GM23338 (cell line): ENCODE measurements around the gene NRAS. TPM values are rescaled to one million over a fixed set of nuclear protein-coding genes. Genes with fewer than 3 reads are reported as not detected.

Experiments
- ATAC-seq: fragments of 200-7000 bp; cut with Tn5 transposase; 3 replicates; pipeline ENCODE4 v1.9.1; 2020
- DNase-seq: peaks from one replicate; pipeline ENCODE4 v3.0.0-alpha.2; 2015; ENCODE audit warnings: low spot score
- H2AFZ ChIP-seq: fragments of 200-600 bp; sonication (generic); 2 replicates; pipeline ENCODE4 v1.8.0; 2016; ENCODE audit warnings: antibody characterized with exemption, mild to moderate bottlenecking, moderate library complexity
- H3F3A ChIP-seq: fragments of 200-600 bp; sonication (generic); replicated peaks from 2 replicates; pipeline ENCODE4 v1.8.0; 2017; ENCODE audit warnings: antibody characterized with exemption, mixed run types, low read depth
- H3K27ac ChIP-seq: fragments of 200-600 bp; sonication (generic); 2 replicates; pipeline ENCODE4 v1.6.1; 2016; ENCODE audit warnings: low read depth
- H3K27me3 ChIP-seq: fragments of 200-600 bp; sonication (generic); 2 replicates; pipeline ENCODE4 v1.8.0; 2016; ENCODE audit warnings: mild to moderate bottlenecking, mixed run types, moderate library complexity; ENCODE audit not compliant: insufficient read depth
- H3K36me3 ChIP-seq: fragments of 200-600 bp; sonication (generic); 2 replicates; pipeline ENCODE4 v1.8.0; 2016; ENCODE audit warnings: mild to moderate bottlenecking; ENCODE audit not compliant: insufficient read depth
- H3K4me1 ChIP-seq: fragments of 200-600 bp; sonication (generic); 2 replicates; pipeline ENCODE4 v1.8.0; 2016; ENCODE audit warnings: mild to moderate bottlenecking, moderate library complexity; ENCODE audit not compliant: insufficient read depth
- H3K4me2 ChIP-seq: fragments of 200-600 bp; sonication (generic); 2 replicates; pipeline ENCODE4 v1.7.1; 2017; ENCODE audit warnings: mixed run types
- H3K4me3 ChIP-seq: fragments of 200-600 bp; sonication (generic); 2 replicates; pipeline ENCODE4 v1.6.1; 2016; ENCODE audit warnings: mixed run types
- H3K79me2 ChIP-seq: fragments of 200-600 bp; sonication (generic); replicated peaks from 2 replicates; pipeline ENCODE4 v1.8.0; 2017; ENCODE audit warnings: mild to moderate bottlenecking; ENCODE audit not compliant: insufficient read depth
- H3K9me2 ChIP-seq: fragments of 200-600 bp; sonication (generic); 2 replicates; pipeline ENCODE4 v1.8.0; 2017; ENCODE audit not compliant: insufficient read depth
- H4K20me1 ChIP-seq: fragments of 200-600 bp; sonication (generic); replicated peaks from 2 replicates; pipeline ENCODE4 v1.8.0; 2017; ENCODE audit warnings: mild to moderate bottlenecking; ENCODE audit not compliant: insufficient read depth
- H3K27ac Mint-ChIP-seq: 2 replicates; pipeline ENCODE4 v1.8.0; 2020; ENCODE audit warnings: inconsistent platforms, mild to moderate bottlenecking, moderate library complexity, mixed read lengths
- H3K27me3 Mint-ChIP-seq: 3 replicates; pipeline ENCODE4 v1.8.0; 2022; ENCODE audit warnings: low read depth, mild to moderate bottlenecking, moderate library complexity, mixed read lengths, inconsistent platforms; ENCODE audit not compliant: insufficient read depth, poor library complexity
- H3K36me3 Mint-ChIP-seq: 3 replicates; pipeline ENCODE4 v1.8.0; 2021; ENCODE audit warnings: low read depth, mild to moderate bottlenecking, inconsistent platforms, moderate library complexity, mixed read lengths
- H3K4me1 Mint-ChIP-seq: 3 replicates; pipeline ENCODE4 v1.8.0; 2020; ENCODE audit warnings: mild to moderate bottlenecking, inconsistent platforms, mixed read lengths
- H3K4me3 Mint-ChIP-seq: 3 replicates; pipeline ENCODE4 v1.8.0; 2021; ENCODE audit warnings: moderate library complexity, mild to moderate bottlenecking, inconsistent platforms, mixed read lengths
- H3K9me3 Mint-ChIP-seq: 3 replicates; pipeline ENCODE4 v1.8.0; 2020; ENCODE audit warnings: moderate library complexity, mild to moderate bottlenecking, inconsistent platforms, mixed read lengths
- CREB1 ChIP-seq: fragments of 250-450 bp; sonication (Bioruptor Pico); IDR thresholded peaks from 2 replicates; pipeline ENCODE4 v1.5.0; 2020; ENCODE audit warnings: low read depth, mild to moderate bottlenecking, moderate library complexity
- EZH2 ChIP-seq: fragments of 200-600 bp; sonication (generic); IDR thresholded peaks from one replicate; pipeline ENCODE4 v1.8.0; 2017; ENCODE audit warnings: antibody characterized with exemption, mild to moderate bottlenecking, low read depth; ENCODE audit not compliant: unreplicated experiment
- EZH2phosphoT487 ChIP-seq: fragments of 200-600 bp; sonication (generic); IDR thresholded peaks from one replicate; pipeline ENCODE4 v1.8.1; 2018; ENCODE audit warnings: antibody characterized with exemption; ENCODE audit not compliant: unreplicated experiment
- JUNB ChIP-seq: IDR thresholded peaks from one replicate; pipeline ENCODE4 v1.6.1; 2016; ENCODE audit warnings: antibody characterized with exemption; ENCODE audit not compliant: unreplicated experiment
- NANOG ChIP-seq: IDR thresholded peaks from 2 replicates; pipeline ENCODE4 v1.6.1; 2016; ENCODE audit warnings: antibody characterized with exemption, borderline replicate concordance
- POLR2AphosphoS5 ChIP-seq: IDR thresholded peaks from 2 replicates; pipeline ENCODE4 v1.6.1; 2016; ENCODE audit warnings: antibody characterized with exemption, low read depth
- STAT1 ChIP-seq: IDR thresholded peaks from one replicate; pipeline ENCODE4 v1.6.1; 2016; ENCODE audit warnings: antibody characterized with exemption; ENCODE audit not compliant: unreplicated experiment
- ZNF114 ChIP-seq: fragments of 250-450 bp; sonication (Bioruptor Pico); IDR thresholded peaks from 2 replicates; pipeline ENCODE4 v1.5.0; 2020; ENCODE audit warnings: mild to moderate bottlenecking, moderate library complexity
- polyA plus RNA-seq: library from polyadenylated mRNA; unstranded; fragments of >200 nt; fragmentation: Nextera tagmentation; extraction: Ambion mirVana; gene quantifications from 2 replicates; pipeline ENCODE4 v1.2.1, GENCODE V29; 2016
- total RNA-seq: library from RNA; depleted of rRNA; stranded (reverse); fragments of >200 nt; shearing (Covaris generic); gene quantifications from 2 replicates; pipeline ENCODE4 v1.2.3, GENCODE V29; 2014
- TF ChIP-seq, protein P1 (sequence below): fragments of 250-450 bp; sonication (Bioruptor Pico); IDR thresholded peaks from 2 replicates; pipeline ENCODE4 v1.5.0; 2020; ENCODE audit warnings: mild to moderate bottlenecking, moderate library complexity
- TF ChIP-seq, protein P2 (sequence below): IDR thresholded peaks from one replicate; pipeline ENCODE4 v1.6.1; 2018; ENCODE audit warnings: antibody characterized with exemption; ENCODE audit not compliant: unreplicated experiment
- TF ChIP-seq, protein P3 (sequence below), 2 experiments: fragments of 200-600 bp in 1 of 2; sonication (generic) in 1 of 2; conservative IDR thresholded peaks; 2 replicates each; pipeline versions ENCODE4 v1.5.1 to v1.6.1; 2016 to 2017; ENCODE audit warnings: antibody characterized with exemption in 2 of 2, low read depth in 2 of 2, mild to moderate bottlenecking in 2 of 2, moderate library complexity in 1 of 2

Gene NRAS
- total and polyA plus RNA-seq, 2 experiments from 2014 or later, result 22.3 to 83.2 TPM

DNA sequence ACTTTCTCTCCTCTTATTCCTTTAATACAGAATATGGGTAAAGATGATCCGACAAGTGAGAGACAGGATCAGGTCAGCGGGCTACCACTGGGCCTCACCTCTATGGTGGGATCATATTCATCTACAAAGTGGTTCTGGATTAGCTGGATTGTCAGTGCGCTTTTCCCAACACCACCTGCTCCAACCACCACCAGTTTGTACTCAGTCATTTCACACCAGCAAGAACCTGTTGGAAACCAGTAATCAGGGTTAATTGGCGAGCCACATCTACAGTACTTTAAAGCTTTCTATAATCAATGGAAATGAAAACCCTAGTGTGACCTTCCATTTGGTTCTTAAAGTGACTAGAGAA lies 643 bp downstream of the NRAS start (continued):
- TF ChIP-seq, protein P1, sequence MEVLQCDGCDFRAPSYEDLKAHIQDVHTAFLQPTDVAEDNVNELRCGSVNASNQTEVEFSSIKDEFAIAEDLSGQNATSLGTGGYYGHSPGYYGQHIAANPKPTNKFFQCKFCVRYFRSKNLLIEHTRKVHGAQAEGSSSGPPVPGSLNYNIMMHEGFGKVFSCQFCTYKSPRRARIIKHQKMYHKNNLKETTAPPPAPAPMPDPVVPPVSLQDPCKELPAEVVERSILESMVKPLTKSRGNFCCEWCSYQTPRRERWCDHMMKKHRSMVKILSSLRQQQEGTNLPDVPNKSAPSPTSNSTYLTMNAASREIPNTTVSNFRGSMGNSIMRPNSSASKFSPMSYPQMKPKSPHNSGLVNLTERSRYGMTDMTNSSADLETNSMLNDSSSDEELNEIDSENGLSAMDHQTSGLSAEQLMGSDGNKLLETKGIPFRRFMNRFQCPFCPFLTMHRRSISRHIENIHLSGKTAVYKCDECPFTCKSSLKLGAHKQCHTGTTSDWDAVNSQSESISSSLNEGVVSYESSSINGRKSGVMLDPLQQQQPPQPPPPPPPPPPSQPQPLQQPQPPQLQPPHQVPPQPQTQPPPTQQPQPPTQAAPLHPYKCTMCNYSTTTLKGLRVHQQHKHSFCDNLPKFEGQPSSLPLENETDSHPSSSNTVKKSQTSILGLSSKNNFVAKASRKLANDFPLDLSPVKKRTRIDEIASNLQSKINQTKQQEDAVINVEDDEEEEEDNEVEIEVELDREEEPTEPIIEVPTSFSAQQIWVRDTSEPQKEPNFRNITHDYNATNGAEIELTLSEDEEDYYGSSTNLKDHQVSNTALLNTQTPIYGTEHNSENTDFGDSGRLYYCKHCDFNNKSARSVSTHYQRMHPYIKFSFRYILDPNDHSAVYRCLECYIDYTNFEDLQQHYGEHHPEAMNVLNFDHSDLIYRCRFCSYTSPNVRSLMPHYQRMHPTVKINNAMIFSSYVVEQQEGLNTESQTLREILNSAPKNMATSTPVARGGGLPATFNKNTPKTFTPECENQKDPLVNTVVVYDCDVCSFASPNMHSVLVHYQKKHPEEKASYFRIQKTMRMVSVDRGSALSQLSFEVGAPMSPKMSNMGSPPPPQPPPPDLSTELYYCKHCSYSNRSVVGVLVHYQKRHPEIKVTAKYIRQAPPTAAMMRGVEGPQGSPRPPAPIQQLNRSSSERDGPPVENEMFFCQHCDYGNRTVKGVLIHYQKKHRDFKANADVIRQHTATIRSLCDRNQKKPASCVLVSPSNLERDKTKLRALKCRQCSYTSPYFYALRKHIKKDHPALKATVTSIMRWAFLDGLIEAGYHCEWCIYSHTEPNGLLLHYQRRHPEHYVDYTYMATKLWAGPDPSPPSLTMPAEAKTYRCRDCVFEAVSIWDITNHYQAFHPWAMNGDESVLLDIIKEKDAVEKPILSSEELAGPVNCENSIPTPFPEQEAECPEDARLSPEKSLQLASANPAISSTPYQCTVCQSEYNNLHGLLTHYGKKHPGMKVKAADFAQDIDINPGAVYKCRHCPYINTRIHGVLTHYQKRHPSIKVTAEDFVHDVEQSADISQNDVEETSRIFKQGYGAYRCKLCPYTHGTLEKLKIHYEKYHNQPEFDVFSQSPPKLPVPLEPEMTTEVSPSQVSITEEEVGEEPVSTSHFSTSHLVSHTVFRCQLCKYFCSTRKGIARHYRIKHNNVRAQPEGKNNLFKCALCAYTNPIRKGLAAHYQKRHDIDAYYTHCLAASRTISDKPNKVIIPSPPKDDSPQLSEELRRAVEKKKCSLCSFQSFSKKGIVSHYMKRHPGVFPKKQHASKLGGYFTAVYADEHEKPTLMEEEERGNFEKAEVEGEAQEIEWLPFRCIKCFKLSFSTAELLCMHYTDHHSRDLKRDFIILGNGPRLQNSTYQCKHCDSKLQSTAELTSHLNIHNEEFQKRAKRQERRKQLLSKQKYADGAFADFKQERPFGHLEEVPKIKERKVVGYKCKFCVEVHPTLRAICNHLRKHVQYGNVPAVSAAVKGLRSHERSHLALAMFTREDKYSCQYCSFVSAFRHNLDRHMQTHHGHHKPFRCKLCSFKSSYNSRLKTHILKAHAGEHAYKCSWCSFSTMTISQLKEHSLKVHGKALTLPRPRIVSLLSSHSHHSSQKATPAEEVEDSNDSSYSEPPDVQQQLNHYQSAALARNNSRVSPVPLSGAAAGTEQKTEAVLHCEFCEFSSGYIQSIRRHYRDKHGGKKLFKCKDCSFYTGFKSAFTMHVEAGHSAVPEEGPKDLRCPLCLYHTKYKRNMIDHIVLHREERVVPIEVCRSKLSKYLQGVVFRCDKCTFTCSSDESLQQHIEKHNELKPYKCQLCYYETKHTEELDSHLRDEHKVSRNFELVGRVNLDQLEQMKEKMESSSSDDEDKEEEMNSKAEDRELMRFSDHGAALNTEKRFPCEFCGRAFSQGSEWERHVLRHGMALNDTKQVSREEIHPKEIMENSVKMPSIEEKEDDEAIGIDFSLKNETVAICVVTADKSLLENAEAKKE, result no peak
- TF ChIP-seq, protein P2, sequence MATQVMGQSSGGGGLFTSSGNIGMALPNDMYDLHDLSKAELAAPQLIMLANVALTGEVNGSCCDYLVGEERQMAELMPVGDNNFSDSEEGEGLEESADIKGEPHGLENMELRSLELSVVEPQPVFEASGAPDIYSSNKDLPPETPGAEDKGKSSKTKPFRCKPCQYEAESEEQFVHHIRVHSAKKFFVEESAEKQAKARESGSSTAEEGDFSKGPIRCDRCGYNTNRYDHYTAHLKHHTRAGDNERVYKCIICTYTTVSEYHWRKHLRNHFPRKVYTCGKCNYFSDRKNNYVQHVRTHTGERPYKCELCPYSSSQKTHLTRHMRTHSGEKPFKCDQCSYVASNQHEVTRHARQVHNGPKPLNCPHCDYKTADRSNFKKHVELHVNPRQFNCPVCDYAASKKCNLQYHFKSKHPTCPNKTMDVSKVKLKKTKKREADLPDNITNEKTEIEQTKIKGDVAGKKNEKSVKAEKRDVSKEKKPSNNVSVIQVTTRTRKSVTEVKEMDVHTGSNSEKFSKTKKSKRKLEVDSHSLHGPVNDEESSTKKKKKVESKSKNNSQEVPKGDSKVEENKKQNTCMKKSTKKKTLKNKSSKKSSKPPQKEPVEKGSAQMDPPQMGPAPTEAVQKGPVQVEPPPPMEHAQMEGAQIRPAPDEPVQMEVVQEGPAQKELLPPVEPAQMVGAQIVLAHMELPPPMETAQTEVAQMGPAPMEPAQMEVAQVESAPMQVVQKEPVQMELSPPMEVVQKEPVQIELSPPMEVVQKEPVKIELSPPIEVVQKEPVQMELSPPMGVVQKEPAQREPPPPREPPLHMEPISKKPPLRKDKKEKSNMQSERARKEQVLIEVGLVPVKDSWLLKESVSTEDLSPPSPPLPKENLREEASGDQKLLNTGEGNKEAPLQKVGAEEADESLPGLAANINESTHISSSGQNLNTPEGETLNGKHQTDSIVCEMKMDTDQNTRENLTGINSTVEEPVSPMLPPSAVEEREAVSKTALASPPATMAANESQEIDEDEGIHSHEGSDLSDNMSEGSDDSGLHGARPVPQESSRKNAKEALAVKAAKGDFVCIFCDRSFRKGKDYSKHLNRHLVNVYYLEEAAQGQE, result no peak

DNA sequence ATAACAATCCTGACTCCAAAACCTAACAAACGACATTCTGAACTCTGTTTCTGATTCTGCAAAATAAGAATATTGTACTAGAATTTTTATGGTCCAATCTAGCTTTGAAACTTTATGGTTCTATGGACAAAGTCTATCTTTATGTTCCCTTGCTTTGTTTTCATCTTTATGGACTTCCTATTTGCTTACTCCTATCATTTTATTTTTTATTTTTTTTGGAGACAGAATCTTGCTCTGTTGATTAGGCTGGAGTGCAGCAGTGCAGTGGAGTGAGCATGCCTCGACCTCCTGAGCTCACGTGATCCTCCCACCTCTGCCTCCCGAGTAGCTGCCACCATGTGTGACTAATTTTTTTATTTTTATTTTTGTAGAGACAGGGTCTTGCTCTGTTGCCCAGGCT lies 3.6 kb downstream of the NRAS start:
- no peaks in the 10 kb centered on the region for H3K9me2 ChIP-seq
- ATAC-seq, result no peak
- Mint-ChIP-seq H3K27ac (no peak overlapping the region), H3K27me3 (peaks cover 13% of the 10 kb centered on the region), H3K9me3 (no peaks in the 10 kb centered on the region), H3K4me3 (no peak overlapping the region), H3K36me3 (peaks cover 63% of the 10 kb centered on the region), H3K4me1 (peaks cover 5% of the 10 kb centered on the region)
- H4K20me1 ChIP-seq, result no peaks in the 10 kb centered on the region; the same call in none of the 2 replicates
- peaks cover 52% of the 10 kb centered on the region for H3K36me3 ChIP-seq
- H3F3A ChIP-seq, result peaks cover under 1% of the 10 kb centered on the region; the same call in 1 of the 2 replicates
- TF ChIP-seq STAT1 (no peak), EZH2phosphoT487 (no peak), POLR2AphosphoS5 (no peak), CREB1 (CRISPR knock-in tag) (no peak), EZH2 (no peak), ZNF114 (no peak), NANOG (no peak), JUNB (no peak)
- TF ChIP-seq, protein P2, result no peak
- TF ChIP-seq, protein P3, sequence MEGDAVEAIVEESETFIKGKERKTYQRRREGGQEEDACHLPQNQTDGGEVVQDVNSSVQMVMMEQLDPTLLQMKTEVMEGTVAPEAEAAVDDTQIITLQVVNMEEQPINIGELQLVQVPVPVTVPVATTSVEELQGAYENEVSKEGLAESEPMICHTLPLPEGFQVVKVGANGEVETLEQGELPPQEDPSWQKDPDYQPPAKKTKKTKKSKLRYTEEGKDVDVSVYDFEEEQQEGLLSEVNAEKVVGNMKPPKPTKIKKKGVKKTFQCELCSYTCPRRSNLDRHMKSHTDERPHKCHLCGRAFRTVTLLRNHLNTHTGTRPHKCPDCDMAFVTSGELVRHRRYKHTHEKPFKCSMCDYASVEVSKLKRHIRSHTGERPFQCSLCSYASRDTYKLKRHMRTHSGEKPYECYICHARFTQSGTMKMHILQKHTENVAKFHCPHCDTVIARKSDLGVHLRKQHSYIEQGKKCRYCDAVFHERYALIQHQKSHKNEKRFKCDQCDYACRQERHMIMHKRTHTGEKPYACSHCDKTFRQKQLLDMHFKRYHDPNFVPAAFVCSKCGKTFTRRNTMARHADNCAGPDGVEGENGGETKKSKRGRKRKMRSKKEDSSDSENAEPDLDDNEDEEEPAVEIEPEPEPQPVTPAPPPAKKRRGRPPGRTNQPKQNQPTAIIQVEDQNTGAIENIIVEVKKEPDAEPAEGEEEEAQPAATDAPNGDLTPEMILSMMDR (conservative IDR thresholded peaks at IDR 0.05; ENCODE audit: low read depth in 2 of 2), result no peak
- H3K4me2 ChIP-seq, result no peak overlapping the region
- no peak for DNase-seq
- no peak overlapping the region for H2AFZ ChIP-seq
- H3K4me1 ChIP-seq, result peaks cover 11% of the 10 kb centered on the region
- H3K27ac ChIP-seq, result no peak overlapping the region
- H3K79me2 ChIP-seq, result peaks cover 35% of the 10 kb centered on the region
- H3K27me3 ChIP-seq, result no peaks in the 10 kb centered on the region
- H3K4me3 ChIP-seq, result no peak overlapping the region
